Naive thymus-derived CD4-positive, alpha-beta T cell (primary cell): ENCODE measurements around the gene COL9A2. TPM values are rescaled to one million over a fixed set of nuclear protein-coding genes. Genes with fewer than 3 reads are reported as not detected.

Experiments
- ATAC-seq: fragments of 150-1000 bp; cut with Tn5 transposase; 2 replicates; pipeline ENCODE4 v1.10.0; 2021; ENCODE audit warnings: mild to moderate bottlenecking, moderate library complexity
- CTCF ChIA-PET: fragments of 350-600 bp; sonication (Branson Sonifier 250); formaldehyde crosslinking; loops from one replicate; lab custom pipeline; 2021; ENCODE audit warnings: antibody characterized with exemption; lab: Charles Lee
- POLR2A ChIA-PET: fragments of 350-600 bp; sonication (Branson Sonifier 250); formaldehyde crosslinking; loops from one replicate; lab custom pipeline; 2021; ENCODE audit warnings: antibody characterized with exemption, inconsistent platforms; lab: Charles Lee
- DNase-seq, 9 donors: peaks; one replicate each; pipeline versions ENCODE4 v3.0.0 to v3.0.0-alpha.2; 2020 to 2022; ENCODE audit warnings: mixed read lengths in 1 of 9
- H3K27ac ChIP-seq: one replicate; pipeline ENCODE4 v1.7.0; 2013; ENCODE audit warnings: mild to moderate bottlenecking, low read depth, low read length, moderate library complexity
- H3K27me3 ChIP-seq, 2 donors: one replicate each; pipeline ENCODE4 v1.7.0; 2013; ENCODE audit warnings: low read length in 2 of 2, mild to moderate bottlenecking in 2 of 2, moderate library complexity in 2 of 2; ENCODE audit not compliant: control insufficient read depth in 2 of 2, insufficient read depth in 2 of 2
- H3K36me3 ChIP-seq, 3 experiments: 1 replicate in 2 of 3; 2 replicates in 1 of 3; pipeline ENCODE4 v1.7.0; 2013; ENCODE audit warnings: low read length in 3 of 3, mild to moderate bottlenecking in 3 of 3, moderate library complexity in 1 of 3; ENCODE audit not compliant: insufficient read depth in 3 of 3, control insufficient read depth in 2 of 3
- H3K4me1 ChIP-seq, 2 donors: one replicate each; pipeline ENCODE4 v1.7.0; 2013; ENCODE audit warnings: low read length in 2 of 2, mild to moderate bottlenecking in 2 of 2, moderate library complexity in 1 of 2; ENCODE audit not compliant: control insufficient read depth in 2 of 2, insufficient read depth in 2 of 2
- H3K4me3 ChIP-seq: 2 replicates; pipeline ENCODE4 v1.7.0; 2013; ENCODE audit warnings: mild to moderate bottlenecking, low read length
- H3K9me3 ChIP-seq, 3 experiments: 1 replicate in 2 of 3; 2 replicates in 1 of 3; pipeline ENCODE4 v1.7.0; 2013; ENCODE audit warnings: low read length in 3 of 3; ENCODE audit not compliant: control insufficient read depth in 2 of 3
- H3K27ac Mint-ChIP-seq, 9 donors: one replicate each; pipeline ENCODE4 v1.8.0; 2020 to 2022; ENCODE audit warnings: mixed read lengths in 9 of 9, mild to moderate bottlenecking in 8 of 9, moderate library complexity in 5 of 9, inconsistent platforms in 2 of 9
- H3K27me3 Mint-ChIP-seq, 5 donors: one replicate each; pipeline ENCODE4 v1.8.0; 2021 to 2022; ENCODE audit warnings: mixed read lengths in 5 of 5, mild to moderate bottlenecking in 1 of 5
- H3K36me3 Mint-ChIP-seq, 5 donors: one replicate each; pipeline ENCODE4 v1.8.0; 2020 to 2022; ENCODE audit warnings: mixed read lengths in 5 of 5, mild to moderate bottlenecking in 3 of 5, inconsistent platforms in 1 of 5
- H3K4me1 Mint-ChIP-seq, 7 donors: one replicate each; pipeline ENCODE4 v1.8.0; 2020 to 2022; ENCODE audit warnings: mixed read lengths in 7 of 7, mild to moderate bottlenecking in 3 of 7, inconsistent platforms in 1 of 7
- H3K4me3 Mint-ChIP-seq, 10 donors: one replicate each; pipeline ENCODE4 v1.8.0; 2020 to 2022; ENCODE audit warnings: mild to moderate bottlenecking in 10 of 10, mixed read lengths in 10 of 10, moderate library complexity in 6 of 10, inconsistent platforms in 2 of 10
- H3K9me3 Mint-ChIP-seq, 11 donors: one replicate each; pipeline ENCODE4 v1.8.0; 2020 to 2022; ENCODE audit warnings: mixed read lengths in 11 of 11, mild to moderate bottlenecking in 4 of 11, inconsistent platforms in 1 of 11, moderate library complexity in 1 of 11
- intact Hi-C, 2 donors: fragments of 100-400 bp; cut with micrococcal nuclease; formaldehyde crosslinking; loops; one replicate each; pipeline ENCODE4 v1.15.1; 2023
- polyA plus RNA-seq, 2 donors: library from polyadenylated mRNA; unstranded; fragments of 300-500 nt; fragmentation: Illumina TruSeq; gene quantifications; one replicate each; pipeline ENCODE4 v1.2.3, GENCODE V29; 2021
- total RNA-seq, 6 experiments: library from RNA in 5 of 6; stranded (reverse) in 5 of 6; gene quantifications; 1 replicate in 5 of 6; 2 replicates in 1 of 6; pipeline ENCODE4 v1.2.3 and lab custom pipeline; 2021 to 2026

COL9A2 gene
- total and polyA plus RNA-seq, 7 experiments from 2014 or later = 0.43 to 14.6 (median 2.0) TPM

DNA sequence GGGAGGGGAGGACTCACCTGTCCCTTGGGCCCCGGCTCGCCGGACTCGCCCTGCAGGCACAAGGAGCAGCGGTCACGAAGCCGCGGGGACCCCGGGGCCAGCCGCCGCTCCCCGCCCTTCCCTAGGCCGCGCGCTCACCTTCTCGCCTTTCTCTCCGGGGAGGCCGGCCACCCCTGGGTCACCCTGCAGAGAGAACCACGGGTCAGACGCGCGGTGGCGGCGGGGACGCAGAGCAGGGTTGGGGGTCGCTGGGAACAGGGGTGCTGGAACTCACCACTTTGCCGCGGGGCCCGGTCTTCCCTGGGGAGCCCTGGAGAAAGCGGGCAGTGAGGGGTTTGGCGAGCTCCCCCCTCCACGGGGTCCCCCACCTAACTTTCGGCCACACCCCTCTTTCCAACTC lies 13.3 kb downstream of the COL9A2 start:
- H3K4me3 ChIP-seq = no peak overlapping the region
- no peaks in the 10 kb centered on the region for H3K27me3 Mint-ChIP-seq
- intact Hi-C loops = no loop called here
- no peaks in the 10 kb centered on the region for H3K36me3 ChIP-seq
- H3K4me1 Mint-ChIP-seq = no peaks in the 10 kb centered on the region
- ATAC-seq = no peak
- H3K27me3 ChIP-seq = no peaks in the 10 kb centered on the region
- no peaks in the 10 kb centered on the region for H3K36me3 Mint-ChIP-seq
- no peaks in the 10 kb centered on the region for H3K9me3 ChIP-seq
- no peak overlapping the region for H3K27ac Mint-ChIP-seq
- no peak overlapping the region for H3K4me3 Mint-ChIP-seq
- no peak for DNase-seq
- no peaks in the 10 kb centered on the region for H3K9me3 Mint-ChIP-seq
- H3K27ac ChIP-seq = no peak overlapping the region
- CTCF ChIA-PET = no interaction called here
- POLR2A ChIA-PET = no interaction called here
- no peaks in the 10 kb centered on the region for H3K4me1 ChIP-seq

DNA sequence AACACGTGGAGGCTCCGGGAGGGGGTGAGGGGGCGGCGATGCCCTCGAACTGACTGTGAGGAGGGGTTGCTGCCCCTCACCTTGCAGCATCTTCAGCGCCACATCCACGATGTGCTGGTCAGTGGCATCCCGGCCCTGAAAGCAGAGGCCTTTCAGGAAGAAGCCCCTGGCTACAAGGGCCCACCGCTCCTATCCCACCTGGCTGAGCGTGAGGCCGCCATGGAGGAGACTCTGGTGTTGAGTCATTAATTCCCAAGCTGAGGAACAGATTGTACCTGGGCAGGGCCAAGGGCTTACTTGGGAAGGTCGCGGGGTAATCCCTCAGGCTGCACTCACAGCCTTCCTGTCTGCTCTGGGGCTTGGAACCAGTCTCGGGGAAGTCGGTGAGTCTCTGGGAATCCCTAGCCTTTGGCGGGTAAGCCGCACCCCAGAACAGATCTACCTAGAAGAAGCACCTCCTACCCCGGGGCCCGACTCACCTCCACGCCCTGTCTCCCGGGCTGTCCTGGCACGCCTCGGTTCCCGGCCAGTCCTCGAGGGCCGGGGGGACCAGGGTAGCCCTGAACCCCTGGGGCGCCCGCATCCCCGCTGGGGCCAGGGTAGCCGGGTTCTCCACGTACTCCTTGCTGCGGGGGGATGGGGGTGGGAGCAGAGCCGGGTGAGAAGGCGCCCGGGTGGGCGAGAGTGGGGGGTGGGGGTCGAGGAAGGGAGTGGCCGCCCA lies 13.9 kb downstream of the COL9A2 start:
- no peaks in the 10 kb centered on the region for H3K4me1 ChIP-seq
- POLR2A ChIA-PET = no interaction called here
- no peak for DNase-seq

DNA sequence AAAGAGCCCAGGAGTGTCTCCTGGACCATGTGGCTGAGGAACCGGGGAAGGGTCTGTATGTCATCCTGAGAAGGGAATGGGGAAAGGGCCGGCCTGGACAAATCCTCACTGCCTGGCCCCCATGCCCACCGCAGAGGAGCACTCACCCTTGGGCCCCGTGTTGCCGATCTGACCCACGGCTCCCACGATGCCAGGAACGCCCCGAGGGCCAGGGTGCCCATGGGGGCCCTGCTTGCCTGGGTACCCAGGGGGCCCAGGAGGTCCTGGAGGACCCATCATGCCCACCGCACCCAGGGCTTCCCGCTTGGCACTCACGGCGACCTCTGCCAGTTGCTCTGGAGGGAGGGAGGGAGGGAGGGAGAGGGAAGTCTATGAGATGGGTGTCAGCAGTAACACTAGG lies 14.6 kb downstream of the COL9A2 start:
- ChIA-PET CTCF (no interaction called here), POLR2A (no interaction called here)
- no peak overlapping the region for H3K27ac ChIP-seq
- no peaks in the 10 kb centered on the region for H3K36me3 ChIP-seq
- no peak overlapping the region for H3K4me3 ChIP-seq
- peaks cover 0 to 3% (median 0%) of the 10 kb centered on the region in 7 donors for H3K4me1 Mint-ChIP-seq
- no peaks in the 10 kb centered on the region for H3K27me3 ChIP-seq
- H3K27me3 Mint-ChIP-seq = no peaks in the 10 kb centered on the region
- no peak overlapping the region for H3K27ac Mint-ChIP-seq
- H3K4me3 Mint-ChIP-seq = no peak overlapping the region
- no peaks in the 10 kb centered on the region for H3K9me3 ChIP-seq
- intact Hi-C loops = no loop called here
- no peaks in the 10 kb centered on the region for H3K9me3 Mint-ChIP-seq
- no peaks in the 10 kb centered on the region for H3K36me3 Mint-ChIP-seq
- ATAC-seq (no peak), DNase-seq (no peak)
- H3K4me1 ChIP-seq = no peaks in the 10 kb centered on the region

More for the DNA sequence above, 13.9 kb downstream of the COL9A2 start:
- Mint-ChIP-seq H3K27ac (no peak overlapping the region), H3K27me3 (no peaks in the 10 kb centered on the region), H3K4me3 (no peak overlapping the region), H3K9me3 (no peaks in the 10 kb centered on the region), H3K4me1 (no peaks in the 10 kb centered on the region), H3K36me3 (no peaks in the 10 kb centered on the region)
- no peak overlapping the region for H3K27ac ChIP-seq
- no peak for ATAC-seq
- H3K36me3 ChIP-seq = no peaks in the 10 kb centered on the region
- CTCF ChIA-PET = no interaction called here
- no peaks in the 10 kb centered on the region for H3K27me3 ChIP-seq
- H3K9me3 ChIP-seq = no peaks in the 10 kb centered on the region
- no peak overlapping the region for H3K4me3 ChIP-seq
- intact Hi-C loops = no loop called here

DNA sequence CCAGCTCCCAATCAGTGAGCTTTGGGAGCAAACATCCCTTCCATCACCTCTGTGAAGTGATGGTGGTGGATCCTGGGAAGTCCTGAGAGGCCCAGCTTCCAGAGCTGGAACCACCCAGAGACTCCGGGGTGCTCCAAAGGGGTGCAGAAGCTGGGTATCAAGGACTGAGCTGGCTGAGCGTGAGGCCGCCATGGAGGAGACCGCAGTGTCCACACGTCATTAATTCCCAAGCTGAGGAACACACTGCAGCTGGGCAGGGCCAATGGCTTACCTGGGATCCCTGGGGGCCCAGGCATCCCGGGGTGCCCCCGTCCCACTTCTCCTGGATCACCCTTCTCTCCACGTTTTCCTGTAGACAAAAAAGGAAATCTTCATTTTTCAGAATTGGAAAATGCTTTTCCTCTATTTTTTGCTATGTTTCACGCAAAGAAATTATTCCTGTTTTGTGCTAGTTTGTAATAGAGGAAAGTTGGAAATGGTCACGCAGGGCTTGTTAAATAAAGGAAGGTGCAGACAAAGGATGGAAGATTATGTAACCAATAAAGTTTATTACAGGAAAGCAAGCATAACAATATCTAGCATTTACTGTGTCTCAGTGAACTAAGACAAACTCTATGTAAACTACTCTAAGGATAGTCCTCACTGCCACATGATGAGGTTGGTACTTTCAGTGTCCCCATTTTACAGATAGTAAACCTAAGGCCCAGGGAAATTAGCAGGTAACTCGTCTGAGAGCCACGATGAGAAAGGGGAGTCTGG lies 15.4 kb downstream of the COL9A2 start:
- CTCF ChIA-PET = no interaction called here
- no peaks in the 10 kb centered on the region for H3K9me3 Mint-ChIP-seq
- ATAC-seq = no peak

DNA sequence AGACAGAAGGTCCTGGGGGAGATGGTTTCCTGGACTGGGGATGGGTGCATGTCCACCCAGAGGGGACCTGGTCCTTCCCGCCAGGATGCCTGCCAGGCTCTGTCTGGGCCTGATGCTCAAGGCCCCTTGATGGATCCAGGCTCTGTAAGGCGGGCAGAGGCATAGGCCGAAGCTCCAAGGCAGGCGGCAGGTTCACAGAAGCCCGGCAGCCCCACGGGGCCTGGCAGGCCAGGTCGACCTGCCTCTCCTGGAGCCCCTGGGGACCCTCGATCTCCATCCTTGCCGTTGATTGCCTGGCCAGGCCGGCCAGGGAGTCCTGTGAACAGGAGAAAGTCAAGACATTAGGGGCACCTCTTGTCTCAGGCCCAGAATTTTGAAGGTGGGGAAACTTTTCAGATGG lies 16.0 kb downstream of the COL9A2 start:
- H3K36me3 ChIP-seq = no peaks in the 10 kb centered on the region
- ChIA-PET CTCF (no interaction called here), POLR2A (no interaction called here)
- H3K4me1 ChIP-seq = no peaks in the 10 kb centered on the region
- no peak for DNase-seq
- no peak for ATAC-seq
- H3K4me3 ChIP-seq = no peak overlapping the region
- intact Hi-C loops = no loop called here
- Mint-ChIP-seq H3K27ac (no peak overlapping the region), H3K4me3 (no peak overlapping the region), H3K4me1 (peaks cover 0 to 10% (median 0%) of the 10 kb centered on the region in 7 donors), H3K9me3 (no peaks in the 10 kb centered on the region), H3K36me3 (peaks cover 0 to 4% (median 0%) of the 10 kb centered on the region in 5 donors), H3K27me3 (no peaks in the 10 kb centered on the region)
- H3K27ac ChIP-seq = no peak overlapping the region
- no peaks in the 10 kb centered on the region for H3K27me3 ChIP-seq
- no peaks in the 10 kb centered on the region for H3K9me3 ChIP-seq

More for the DNA sequence above, 15.4 kb downstream of the COL9A2 start:
- intact Hi-C loops = no loop called here
- Mint-ChIP-seq H3K4me3 (no peak overlapping the region), H3K4me1 (peaks cover 0 to 10% (median 0%) of the 10 kb centered on the region in 7 donors), H3K27me3 (no peaks in the 10 kb centered on the region), H3K27ac (no peak overlapping the region), H3K36me3 (peaks cover 0 to 4% (median 0%) of the 10 kb centered on the region in 5 donors)
- no peak overlapping the region for H3K4me3 ChIP-seq
- no peaks in the 10 kb centered on the region for H3K4me1 ChIP-seq
- POLR2A ChIA-PET = no interaction called here
- H3K36me3 ChIP-seq = no peaks in the 10 kb centered on the region
- no peaks in the 10 kb centered on the region for H3K9me3 ChIP-seq
- no peak for DNase-seq
- H3K27me3 ChIP-seq = no peaks in the 10 kb centered on the region
- H3K27ac ChIP-seq = no peak overlapping the region

DNA sequence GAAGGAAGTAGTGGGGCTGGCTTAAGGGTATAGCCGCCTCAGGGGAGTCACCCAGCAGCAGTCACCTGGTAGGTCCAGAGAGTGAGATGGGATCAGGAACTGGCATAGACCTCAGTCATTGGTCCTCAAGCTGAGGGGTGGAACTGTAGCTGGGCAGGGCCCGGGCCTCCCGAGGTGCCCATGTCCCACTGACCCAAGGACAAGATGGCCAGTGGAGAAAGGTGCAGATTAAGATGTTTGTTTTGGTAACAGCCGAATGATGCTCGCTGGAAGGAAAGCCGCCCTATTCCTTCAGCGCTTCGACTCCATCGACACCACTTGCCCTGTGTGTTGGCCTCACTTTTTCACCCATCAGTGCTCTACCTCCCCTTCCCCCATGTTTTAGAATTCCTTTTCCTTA lies 16.4 kb downstream of the COL9A2 start:
- no peak overlapping the region for H3K4me3 ChIP-seq
- Mint-ChIP-seq H3K9me3 (no peaks in the 10 kb centered on the region), H3K36me3 (peaks cover 0 to 4% (median 0%) of the 10 kb centered on the region in 5 donors), H3K27ac (no peak overlapping the region), H3K4me3 (no peak overlapping the region), H3K27me3 (no peaks in the 10 kb centered on the region), H3K4me1 (peaks cover 0 to 10% (median 0%) of the 10 kb centered on the region in 7 donors)
- no peaks in the 10 kb centered on the region for H3K36me3 ChIP-seq
- ATAC-seq (no peak), DNase-seq (no peak)
- no peaks in the 10 kb centered on the region for H3K27me3 ChIP-seq
- no peaks in the 10 kb centered on the region for H3K9me3 ChIP-seq
- CTCF ChIA-PET = no interaction called here
- POLR2A ChIA-PET = no interaction called here
- intact Hi-C loops = no loop called here
- no peak overlapping the region for H3K27ac ChIP-seq
- H3K4me1 ChIP-seq = no peaks in the 10 kb centered on the region

DNA sequence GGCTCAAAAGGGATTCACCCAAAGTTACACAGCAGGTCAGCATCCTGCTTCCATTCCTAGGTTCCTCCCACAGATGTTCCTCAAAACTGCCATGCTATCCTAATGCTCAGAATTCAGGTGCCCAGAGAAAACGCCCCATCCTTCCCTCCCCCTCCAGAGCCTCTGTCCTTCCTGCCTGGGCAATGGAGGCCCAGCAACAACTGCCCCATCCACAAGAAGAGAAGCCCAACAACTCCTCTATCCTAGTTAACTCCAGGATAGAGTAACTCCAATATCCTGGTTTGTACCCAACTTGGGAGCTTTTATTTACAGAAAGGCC lies 16.9 kb downstream of the COL9A2 start:
- no peaks in the 10 kb centered on the region for H3K9me3 Mint-ChIP-seq
- no peak overlapping the region for H3K4me3 Mint-ChIP-seq
- peaks cover 0 to 4% (median 0%) of the 10 kb centered on the region in 5 donors for H3K36me3 Mint-ChIP-seq
- DNase-seq (no peak), ATAC-seq (no peak)
- H3K27ac Mint-ChIP-seq = no peak overlapping the region
- H3K36me3 ChIP-seq = no peaks in the 10 kb centered on the region
- H3K27me3 Mint-ChIP-seq = no peaks in the 10 kb centered on the region
- no peak overlapping the region for H3K27ac ChIP-seq
- H3K4me3 ChIP-seq = no peak overlapping the region
- no peaks in the 10 kb centered on the region for H3K4me1 ChIP-seq
- peaks cover 0 to 10% (median 0%) of the 10 kb centered on the region in 7 donors for H3K4me1 Mint-ChIP-seq
- H3K27me3 ChIP-seq = no peaks in the 10 kb centered on the region
- CTCF ChIA-PET = no interaction called here
- intact Hi-C loops = no loop called here
- POLR2A ChIA-PET = no interaction called here
- H3K9me3 ChIP-seq = no peaks in the 10 kb centered on the region
